Measurements from ENCODE around the gene SLC22A23.

Gene SLC22A23

GRCh38 chr6:3494391-3495100, 37.7 kb upstream of the SLC22A23 start:
- no peak for TF ChIP-seq CEBPB (IDR thresholded peaks at IDR 0.05)
- no peak for TF ChIP-seq TCF12 (IDR thresholded peaks at IDR 0.05; ENCODE audit: low read depth)
- no peak for TF ChIP-seq TEAD4 (IDR thresholded peaks at IDR 0.05)
- no peak for TF ChIP-seq EGR1 (IDR thresholded peaks at IDR 0.05)
- no peak for TF ChIP-seq MAX (IDR thresholded peaks at IDR 0.05)
- TF ChIP-seq EP300 (IDR thresholded peaks at IDR 0.05; ENCODE audit: borderline replicate concordance): no peak
- no peak for TF ChIP-seq REST (IDR thresholded peaks at IDR 0.05; ENCODE audit: low read depth)
- no peak for TF ChIP-seq FOXM1 (IDR thresholded peaks at IDR 0.05; ENCODE audit: borderline replicate concordance, low read depth)
- no peak for TF ChIP-seq ZBTB7A (IDR thresholded peaks at IDR 0.05; ENCODE audit: low read depth)

- TF ChIP-seq YY1 (IDR thresholded peaks at IDR 0.05; ENCODE audit: low read depth) (no peak), ZBTB7A (IDR thresholded peaks at IDR 0.05; ENCODE audit: low read depth) (no peak), RAD21 (IDR thresholded peaks at IDR 0.05; ENCODE audit: low read depth) (no peak), CREB1 (IDR thresholded peaks at IDR 0.05; ENCODE audit: low read depth) (no peak), EGR1 (IDR thresholded peaks at IDR 0.05) (no peak), TCF12 (IDR thresholded peaks at IDR 0.05; ENCODE audit: low read depth) (no peak)
Observed at GRCh38 chr6:3490625-3490980, 33.8 kb upstream of the SLC22A23 start.

GRCh38 chr6:3489961-3490624, 33.2 kb upstream of the SLC22A23 start:
- TF ChIP-seq REST (IDR thresholded peaks at IDR 0.05; ENCODE audit: low read depth) (no peak), EP300 (IDR thresholded peaks at IDR 0.05; ENCODE audit: borderline replicate concordance) (no peak), EGR1 (IDR thresholded peaks at IDR 0.05) (no peak), CREB1 (IDR thresholded peaks at IDR 0.05; ENCODE audit: low read depth) (no peak), RAD21 (IDR thresholded peaks at IDR 0.05; ENCODE audit: low read depth) (no peak), CEBPB (IDR thresholded peaks at IDR 0.05) (no peak), FOXM1 (IDR thresholded peaks at IDR 0.05; ENCODE audit: borderline replicate concordance, low read depth) (no peak)

GRCh38 chr6:3489027-3489757, 32.3 kb upstream of the SLC22A23 start:
- TF ChIP-seq USF1 (IDR thresholded peaks at IDR 0.05) (no peak), MAX (IDR thresholded peaks at IDR 0.05) (no peak), RAD21 (IDR thresholded peaks at IDR 0.05; ENCODE audit: low read depth) (no peak), CREB1 (IDR thresholded peaks at IDR 0.05; ENCODE audit: low read depth) (no peak), REST (IDR thresholded peaks at IDR 0.05; ENCODE audit: low read depth) (no peak), CEBPB (IDR thresholded peaks at IDR 0.05) (no peak), TEAD4 (IDR thresholded peaks at IDR 0.05) (no peak), EP300 (IDR thresholded peaks at IDR 0.05; ENCODE audit: borderline replicate concordance) (no peak), NFIC (IDR thresholded peaks at IDR 0.05) (no peak), FOXM1 (IDR thresholded peaks at IDR 0.05; ENCODE audit: borderline replicate concordance, low read depth) (no peak)

GRCh38 chr6:3484946-3485345, 28.1 kb upstream of the SLC22A23 start:
- TF ChIP-seq FOXM1 (IDR thresholded peaks at IDR 0.05; ENCODE audit: borderline replicate concordance, low read depth) (no peak), TCF12 (IDR thresholded peaks at IDR 0.05; ENCODE audit: low read depth) (no peak), MAX (IDR thresholded peaks at IDR 0.05) (no peak), YY1 (IDR thresholded peaks at IDR 0.05; ENCODE audit: low read depth) (no peak), CREB1 (IDR thresholded peaks at IDR 0.05; ENCODE audit: low read depth) (no peak), TAF1 (IDR thresholded peaks at IDR 0.05; ENCODE audit: low read depth) (no peak), REST (IDR thresholded peaks at IDR 0.05; ENCODE audit: low read depth) (no peak)
